Keratinocyte (primary cell): ENCODE results near the gene PRKD3. TPM values are rescaled to one million over a fixed set of nuclear protein-coding genes. Genes with fewer than 3 reads are reported as not detected.

Source experiments
- DNase-seq: peaks from one replicate; pipeline ENCODE4 v3.0.0-alpha.2; 2011; ENCODE audit warnings: low read depth, missing footprints, low spot score
- FAIRE-seq: peaks from 2 replicates; lab custom pipeline; 2011; peaks lifted over from hg19 to GRCh38; lab: Jason Lieb, UNC
- H2AFZ ChIP-seq: 2 replicates; pipeline ENCODE4 v1.6.0; 2012; ENCODE audit warnings: low read length, control low read depth, inconsistent platforms; ENCODE audit not compliant: control insufficient read depth
- H3K27ac ChIP-seq: 2 replicates; pipeline ENCODE4 v1.5.1; 2011; ENCODE audit warnings: low read length; ENCODE audit not compliant: control insufficient read depth, insufficient read depth
- H3K27me3 ChIP-seq: 3 replicates; pipeline ENCODE4 v1.6.0; 2011; ENCODE audit warnings: low read length; ENCODE audit not compliant: control insufficient read depth, insufficient read depth; ENCODE audit errors: extremely low read depth
- H3K36me3 ChIP-seq, 2 experiments: 2 replicates in 1 of 2; 3 replicates in 1 of 2; pipeline ENCODE4 v1.5.1; 2011; ENCODE audit warnings: low read length in 2 of 2, mild to moderate bottlenecking in 1 of 2; ENCODE audit not compliant: control insufficient read depth in 2 of 2, insufficient read depth in 2 of 2; ENCODE audit errors: extremely low read depth in 1 of 2
- H3K4me1 ChIP-seq: 3 replicates; pipeline ENCODE4 v1.5.1; 2011; ENCODE audit warnings: low read length; ENCODE audit not compliant: control insufficient read depth, insufficient read depth; ENCODE audit errors: extremely low read depth
- H3K4me2 ChIP-seq: 3 replicates; pipeline ENCODE4 v1.6.0; 2011; ENCODE audit warnings: low read depth, low read length; ENCODE audit not compliant: control insufficient read depth, insufficient read depth; ENCODE audit errors: extremely low read depth
- H3K4me3 ChIP-seq, 3 experiments: fragments of 200-600 bp in 1 of 3; sonication (generic) in 1 of 3; 2 replicates in 2 of 3; 3 replicates in 1 of 3; pipeline ENCODE4 v1.5.1; 2011 to 2016; ENCODE audit warnings: low read length in 3 of 3, mild to moderate bottlenecking in 3 of 3, control low read depth in 2 of 3, inconsistent platforms in 1 of 3, low read depth in 1 of 3, mixed read lengths in 1 of 3, mixed run types in 1 of 3, moderate library complexity in 1 of 3; ENCODE audit not compliant: control insufficient read depth in 2 of 3, insufficient read depth in 2 of 3; ENCODE audit errors: extremely low read depth in 1 of 3
- H3K79me2 ChIP-seq: 2 replicates; pipeline ENCODE4 v1.6.0; 2012; ENCODE audit warnings: low read length; ENCODE audit not compliant: control insufficient read depth, insufficient read depth
- H3K9ac ChIP-seq: 3 replicates; pipeline ENCODE4 v1.6.0; 2011; ENCODE audit warnings: low read length; ENCODE audit not compliant: control insufficient read depth, insufficient read depth; ENCODE audit errors: extremely low read depth
- H3K9me1 ChIP-seq: 3 replicates; pipeline ENCODE4 v1.6.0; 2011; ENCODE audit warnings: low read length; ENCODE audit not compliant: control insufficient read depth, insufficient read depth; ENCODE audit errors: extremely low read depth
- H3K9me3 ChIP-seq: 2 replicates; pipeline ENCODE4 v1.5.1; 2012; ENCODE audit warnings: low read depth, low read length; ENCODE audit not compliant: control insufficient read depth
- H4K20me1 ChIP-seq: 3 replicates; pipeline ENCODE4 v1.6.0; 2011; ENCODE audit warnings: low read length; ENCODE audit not compliant: control insufficient read depth, insufficient read depth; ENCODE audit errors: extremely low read depth
- CTCF ChIP-seq, 3 experiments: IDR thresholded peaks in 1 of 3; conservative IDR thresholded peaks in 1 of 3; optimal IDR thresholded peaks in 1 of 3; 2 replicates in 2 of 3; 3 replicates in 1 of 3; pipeline versions ENCODE3 to v1.5.1; 2011; ENCODE audit warnings: low read length in 3 of 3, mild to moderate bottlenecking in 3 of 3, moderate library complexity in 2 of 3, control low read depth in 1 of 3, inconsistent platforms in 1 of 3; ENCODE audit not compliant: insufficient read depth in 2 of 3; ENCODE audit errors: extremely low read depth in 1 of 3
- EZH2 ChIP-seq: IDR thresholded peaks from one replicate; pipeline ENCODE4 v1.6.1; 2012; ENCODE audit warnings: inconsistent platforms, mild to moderate bottlenecking, low read length, moderate library complexity
- dilution Hi-C: fragments of 300-500 bp; cut with MboI; formaldehyde crosslinking; loops from one replicate; pipeline ENCODE4 v1.7.0; 2020; ENCODE audit warnings: low sequenced_read_pairs; ENCODE audit not compliant: extremely low pct_ligation_motif_present
- polyA plus RNA-seq, 5 experiments: library from polyadenylated mRNA; depleted of rRNA in 3 of 5; stranded (reverse) in 3 of 5; stranded (forward) in 1 of 5; unstranded in 1 of 5; fragments of >200 nt; gene quantifications; 1 replicate in 1 of 5; 2 replicates in 3 of 5; 3 replicates in 1 of 5; pipeline versions ENCODE4 v1.2.1 to v1.2.3, GENCODE V29; 2011 to 2012; ENCODE audit warnings: missing spikeins in 2 of 5, low read depth in 1 of 5, low replicate concordance in 1 of 5

PRKD3 gene
- polyA plus RNA-seq, 1 donor (not counting 4 experiments of a cell fraction or from before 2014, with no cell fraction given): 25.4 TPM

- FAIRE-seq (no peak), DNase-seq (no peak)
- H3K9ac ChIP-seq: no peak overlapping the region
Observed at GRCh38 chr2:37326285-37326684, 1.7 kb upstream of the PRKD3 start.

DNA sequence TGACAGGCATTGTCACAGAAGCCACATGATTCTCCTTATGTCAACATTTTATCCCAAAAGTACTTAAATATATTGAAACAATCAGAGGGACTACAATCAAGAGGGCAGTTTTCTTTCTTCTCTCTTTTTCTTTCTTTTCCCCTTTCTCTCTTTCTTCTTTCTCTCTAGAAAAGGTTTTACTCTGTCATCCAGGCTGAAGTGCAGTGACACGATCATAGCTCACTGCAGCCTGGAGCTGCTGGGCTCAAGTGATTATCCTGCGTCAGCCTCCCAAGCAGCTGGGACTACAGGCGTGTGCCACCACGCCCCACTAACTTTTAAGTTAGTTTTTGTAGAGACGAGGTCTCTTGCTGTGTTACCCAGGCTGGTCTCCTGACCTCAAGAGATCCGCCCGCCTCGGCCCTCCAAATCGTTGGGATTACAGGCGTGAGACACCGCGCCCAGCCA is 1.0 kb upstream of the PRKD3 start:
- Histone ChIP-seq H4K20me1 (no peaks in the 10 kb centered on the region), H2AFZ (peak overlapping the region; percentile 100), H3K4me1 (peaks cover 22% of the 10 kb centered on the region), H3K27ac (peak overlapping the region; percentile 50), H3K79me2 (peaks cover 35% of the 10 kb centered on the region), H3K4me2 (peak overlapping the region; percentile 89), H3K9me1 (no peaks in the 10 kb centered on the region), H3K9me3 (no peaks in the 10 kb centered on the region), H3K27me3 (no peaks in the 10 kb centered on the region), H3K9ac (peak overlapping the region; percentile 76), H3K4me3 (peak overlapping the region in 2 of 3 experiments; percentile 76 to 79), H3K36me3 (no peaks in the 10 kb centered on the region)
- DNase-seq: no peak
- dilution Hi-C loops: no loop called here
- FAIRE-seq: no peak
- TF ChIP-seq EZH2 (no peak), CTCF (optimal IDR thresholded peaks at IDR 0.05 in 1 of 3, IDR thresholded peaks at IDR 0.05 in 1 of 3, conservative IDR thresholded peaks at IDR 0.05 in 1 of 3; ENCODE audit: extremely low read depth in 1 of 3, insufficient read depth in 2 of 3, low read length in 3 of 3) (no peak)

More at GRCh38 chr2:37326285-37326684, 1.7 kb upstream of the PRKD3 start:
- no peak overlapping the region for H3K4me3 ChIP-seq
- H4K20me1 ChIP-seq: no peaks in the 10 kb centered on the region
- H3K27me3 ChIP-seq: no peaks in the 10 kb centered on the region
- H3K36me3 ChIP-seq: no peaks in the 10 kb centered on the region
- H3K27ac ChIP-seq: no peak overlapping the region
- TF ChIP-seq CTCF (optimal IDR thresholded peaks at IDR 0.05 in 1 of 3, IDR thresholded peaks at IDR 0.05 in 1 of 3, conservative IDR thresholded peaks at IDR 0.05 in 1 of 3; ENCODE audit: extremely low read depth in 1 of 3, insufficient read depth in 2 of 3, low read length in 3 of 3) (no peak), EZH2 (no peak)
- dilution Hi-C loops: no loop called here
- H3K4me1 ChIP-seq: peaks cover 22% of the 10 kb centered on the region
- H3K9me3 ChIP-seq: no peaks in the 10 kb centered on the region
- H2AFZ ChIP-seq: no peak overlapping the region
- peak overlapping the region; percentile 29 for H3K4me2 ChIP-seq
- H3K79me2 ChIP-seq: peaks cover 29% of the 10 kb centered on the region
- no peaks in the 10 kb centered on the region for H3K9me1 ChIP-seq
